Neural progenitor cell (in vitro differentiated cells): ENCODE measurements around the gene ZNF423. TPM values are rescaled to one million over a fixed set of nuclear protein-coding genes. Genes with fewer than 3 reads are reported as not detected.

ENCODE experiments used
- DNase-seq: peaks from one replicate; pipeline ENCODE4 v3.0.0-alpha.2; 2016; ENCODE audit warnings: low spot score
- H2AFZ ChIP-seq: fragments of 200-600 bp; sonication (generic); replicated peaks from 2 replicates; pipeline ENCODE4 v1.6.1; 2016; ENCODE audit warnings: antibody characterized with exemption
- H3F3A ChIP-seq: fragments of 200-600 bp; sonication (generic); 2 replicates; pipeline ENCODE4 v1.6.1; 2016; ENCODE audit warnings: antibody characterized with exemption, low read depth
- H3K27ac ChIP-seq: fragments of 200-600 bp; sonication (generic); 2 replicates; pipeline ENCODE4 v1.5.1; 2016; ENCODE audit warnings: mild to moderate bottlenecking
- H3K27me3 ChIP-seq: fragments of 200-600 bp; sonication (generic); 2 replicates; pipeline ENCODE4 v1.6.1; 2016; ENCODE audit warnings: mild to moderate bottlenecking, moderate library complexity
- H3K36me3 ChIP-seq: fragments of 200-600 bp; sonication (generic); 2 replicates; pipeline ENCODE4 v1.5.1; 2016
- H3K4me1 ChIP-seq: fragments of 200-600 bp; sonication (generic); 2 replicates; pipeline ENCODE4 v1.6.1; 2016; ENCODE audit warnings: mixed run types
- H3K4me2 ChIP-seq: fragments of 200-600 bp; sonication (generic); 2 replicates; pipeline ENCODE4 v1.6.1; 2016
- H3K4me3 ChIP-seq: fragments of 200-600 bp; sonication (generic); 2 replicates; pipeline ENCODE4 v1.5.1; 2016
- H3K79me2 ChIP-seq: fragments of 200-600 bp; sonication (generic); 2 replicates; pipeline ENCODE4 v1.6.1; 2016; ENCODE audit warnings: low read depth
- H3K9ac ChIP-seq: fragments of 200-600 bp; sonication (generic); 2 replicates; pipeline ENCODE4 v1.6.1; 2016
- H3K9me3 ChIP-seq: fragments of 200-600 bp; sonication (generic); 2 replicates; pipeline ENCODE4 v1.5.1; 2016; ENCODE audit warnings: low read depth
- H4K20me1 ChIP-seq: fragments of 200-600 bp; sonication (generic); 2 replicates; pipeline ENCODE4 v1.6.1; 2016; ENCODE audit warnings: low read depth
- H3K27ac Mint-ChIP-seq: 3 replicates; pipeline ENCODE4 v1.8.0; 2021; ENCODE audit warnings: mixed read lengths
- H3K27me3 Mint-ChIP-seq: 2 replicates; pipeline ENCODE4 v1.8.0; 2022; ENCODE audit warnings: low read depth, mild to moderate bottlenecking, inconsistent platforms, moderate library complexity, mixed read lengths; ENCODE audit not compliant: insufficient read depth
- H3K36me3 Mint-ChIP-seq: 3 replicates; pipeline ENCODE4 v1.8.0; 2021; ENCODE audit warnings: mixed read lengths
- H3K4me1 Mint-ChIP-seq: 3 replicates; pipeline ENCODE4 v1.8.0; 2021; ENCODE audit warnings: mixed read lengths
- H3K4me3 Mint-ChIP-seq: 3 replicates; pipeline ENCODE4 v1.8.0; 2021; ENCODE audit warnings: mild to moderate bottlenecking, moderate library complexity, mixed read lengths
- H3K9me3 Mint-ChIP-seq: 3 replicates; pipeline ENCODE4 v1.8.0; 2020; ENCODE audit warnings: mixed read lengths
- EZH2 ChIP-seq: fragments of 200-600 bp; sonication (generic); IDR thresholded peaks from 2 replicates; pipeline ENCODE4 v1.6.1; 2017; ENCODE audit warnings: antibody characterized with exemption, mild to moderate bottlenecking, moderate library complexity
- EZH2phosphoT487 ChIP-seq: fragments of 200-600 bp; sonication (generic); IDR thresholded peaks from 2 replicates; pipeline ENCODE4 v1.6.1; 2017; ENCODE audit warnings: antibody characterized with exemption
- total RNA-seq: library from RNA; depleted of rRNA; stranded (reverse); fragments of >200 nt; gene quantifications from 2 replicates; pipeline ENCODE4 v1.2.3, GENCODE V29; 2015; ENCODE audit warnings: low replicate concordance
- TF ChIP-seq, protein P1 (sequence below): fragments of 200-600 bp; sonication (generic); IDR thresholded peaks from 2 replicates; pipeline ENCODE4 v1.5.1; 2017; ENCODE audit warnings: antibody characterized with exemption, mild to moderate bottlenecking

Gene ZNF423
- total RNA-seq, 1 donor from 2014 or later = 21.9 TPM

DNA sequence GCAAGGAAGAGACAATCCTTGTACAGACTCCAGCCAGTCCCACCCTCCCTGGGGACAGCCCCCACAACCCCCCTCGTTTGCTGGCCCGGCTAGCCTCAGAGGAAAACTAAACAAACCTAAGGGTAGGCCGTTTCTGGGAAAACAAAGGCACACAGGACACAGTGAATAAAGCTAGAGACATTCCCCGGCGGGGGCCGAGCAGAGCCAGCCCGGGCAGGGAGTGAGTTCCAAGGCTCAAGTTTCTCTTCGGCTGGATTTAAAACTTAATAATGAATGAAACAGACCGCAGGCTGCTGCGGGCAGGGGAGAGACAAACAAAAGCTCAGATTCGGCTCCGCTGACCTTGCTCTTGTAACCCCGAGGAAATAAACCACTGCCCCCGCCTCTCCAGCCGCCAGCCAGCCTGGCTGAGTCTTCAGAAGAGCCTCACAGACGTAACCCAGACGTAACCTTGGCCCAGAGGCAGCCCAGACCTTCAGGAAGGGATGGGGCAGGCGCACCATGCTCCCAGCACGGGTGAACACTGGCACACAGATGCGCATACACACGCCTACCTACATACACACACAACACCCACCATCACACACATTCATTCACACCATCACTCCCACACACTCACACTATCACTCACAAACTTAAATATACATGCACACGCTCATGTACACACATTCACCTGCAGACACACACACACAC is 216.0 kb downstream of the ZNF423 start:
- Histone ChIP-seq H2AFZ (no peak overlapping the region), H3K4me3 (peak overlapping the region; percentile 4), H3K27ac (no peak overlapping the region), H3F3A (peaks cover 21% of the 10 kb centered on the region), H3K27me3 (no peaks in the 10 kb centered on the region), H3K4me1 (peaks cover 29% of the 10 kb centered on the region), H3K4me2 (peak overlapping the region; percentile 63), H3K9me3 (no peaks in the 10 kb centered on the region), H3K9ac (no peak overlapping the region), H3K79me2 (peaks cover 24% of the 10 kb centered on the region), H4K20me1 (peaks cover 91% of the 10 kb centered on the region), H3K36me3 (no peaks in the 10 kb centered on the region)
- Mint-ChIP-seq H3K4me3 (peak overlapping the region; percentile 42), H3K27ac (peak overlapping the region; percentile 44), H3K27me3 (peaks cover 8% of the 10 kb centered on the region), H3K9me3 (no peaks in the 10 kb centered on the region), H3K4me1 (peaks cover 72% of the 10 kb centered on the region), H3K36me3 (peaks cover 24% of the 10 kb centered on the region)
- DNase-seq = peak; percentile 88
- TF ChIP-seq EZH2 (no peak), EZH2phosphoT487 (no peak)
- TF ChIP-seq, protein P1, sequence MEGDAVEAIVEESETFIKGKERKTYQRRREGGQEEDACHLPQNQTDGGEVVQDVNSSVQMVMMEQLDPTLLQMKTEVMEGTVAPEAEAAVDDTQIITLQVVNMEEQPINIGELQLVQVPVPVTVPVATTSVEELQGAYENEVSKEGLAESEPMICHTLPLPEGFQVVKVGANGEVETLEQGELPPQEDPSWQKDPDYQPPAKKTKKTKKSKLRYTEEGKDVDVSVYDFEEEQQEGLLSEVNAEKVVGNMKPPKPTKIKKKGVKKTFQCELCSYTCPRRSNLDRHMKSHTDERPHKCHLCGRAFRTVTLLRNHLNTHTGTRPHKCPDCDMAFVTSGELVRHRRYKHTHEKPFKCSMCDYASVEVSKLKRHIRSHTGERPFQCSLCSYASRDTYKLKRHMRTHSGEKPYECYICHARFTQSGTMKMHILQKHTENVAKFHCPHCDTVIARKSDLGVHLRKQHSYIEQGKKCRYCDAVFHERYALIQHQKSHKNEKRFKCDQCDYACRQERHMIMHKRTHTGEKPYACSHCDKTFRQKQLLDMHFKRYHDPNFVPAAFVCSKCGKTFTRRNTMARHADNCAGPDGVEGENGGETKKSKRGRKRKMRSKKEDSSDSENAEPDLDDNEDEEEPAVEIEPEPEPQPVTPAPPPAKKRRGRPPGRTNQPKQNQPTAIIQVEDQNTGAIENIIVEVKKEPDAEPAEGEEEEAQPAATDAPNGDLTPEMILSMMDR = no peak

GRCh38 chr16:49638673-49639610 is 217.0 kb downstream of the ZNF423 start:
- Histone ChIP-seq H3K4me2 (peak overlapping the region; percentile 63), H3F3A (peaks cover 21% of the 10 kb centered on the region), H3K9me3 (no peaks in the 10 kb centered on the region), H3K79me2 (peaks cover 22% of the 10 kb centered on the region), H4K20me1 (peaks cover 95% of the 10 kb centered on the region), H3K9ac (no peak overlapping the region), H2AFZ (no peak overlapping the region), H3K27ac (no peak overlapping the region), H3K27me3 (no peaks in the 10 kb centered on the region), H3K4me1 (peaks cover 29% of the 10 kb centered on the region), H3K4me3 (no peak overlapping the region), H3K36me3 (no peaks in the 10 kb centered on the region)
- Mint-ChIP-seq H3K27me3 (peaks cover 8% of the 10 kb centered on the region), H3K27ac (peak overlapping the region; percentile 44), H3K4me1 (peaks cover 68% of the 10 kb centered on the region), H3K9me3 (no peaks in the 10 kb centered on the region), H3K36me3 (peaks cover 29% of the 10 kb centered on the region), H3K4me3 (peak overlapping the region; percentile 42)
- no peak for DNase-seq
- TF ChIP-seq EZH2 (no peak), EZH2phosphoT487 (no peak)
- TF ChIP-seq, protein P1 = no peak

DNA sequence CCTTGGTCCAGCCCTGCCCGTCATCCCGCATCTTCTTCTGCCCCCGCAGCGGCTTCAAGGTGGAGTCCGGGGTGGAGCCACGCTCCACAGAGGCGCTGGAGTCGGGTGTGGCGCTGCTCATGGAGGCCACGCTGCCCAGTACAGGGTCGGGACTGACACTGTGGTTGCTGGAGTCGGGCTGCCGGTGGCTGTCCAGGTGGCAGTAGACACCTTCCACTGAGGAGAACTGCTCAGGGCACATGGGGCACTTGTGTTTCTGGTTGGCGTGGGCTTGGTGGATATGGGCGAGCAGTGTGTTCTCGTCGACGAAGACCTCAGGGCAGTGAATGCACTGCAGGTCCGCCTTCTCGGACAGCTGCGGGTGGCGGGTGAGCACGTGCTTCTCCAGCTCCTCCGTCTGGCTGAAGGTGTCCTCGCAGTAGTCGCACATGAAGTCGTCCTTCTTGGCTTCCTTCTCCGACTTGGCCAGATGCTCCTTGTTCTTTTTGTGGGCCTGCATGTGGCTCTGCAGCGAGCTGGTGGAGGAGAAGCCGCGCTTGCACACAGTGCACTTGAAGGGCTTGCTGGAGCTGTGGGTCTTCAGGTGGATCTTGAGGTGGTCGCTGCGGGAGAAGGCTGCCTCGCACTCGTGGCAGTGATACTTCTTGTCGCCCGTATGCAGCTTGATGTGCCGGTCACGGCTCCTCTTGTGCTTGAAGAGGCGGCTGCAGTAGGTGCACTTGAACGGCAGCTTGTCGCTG is 217.8 kb downstream of the ZNF423 start:
- Mint-ChIP-seq H3K36me3 (peaks cover 29% of the 10 kb centered on the region), H3K27ac (no peak overlapping the region), H3K27me3 (peaks cover 8% of the 10 kb centered on the region), H3K9me3 (no peaks in the 10 kb centered on the region), H3K4me1 (peaks cover 68% of the 10 kb centered on the region), H3K4me3 (no peak overlapping the region)
- DNase-seq = no peak
- H3K36me3 ChIP-seq = no peaks in the 10 kb centered on the region
- no peak overlapping the region for H2AFZ ChIP-seq
- no peak overlapping the region for H3K27ac ChIP-seq
- peaks cover 16% of the 10 kb centered on the region for H3K79me2 ChIP-seq
- H3F3A ChIP-seq = peaks cover 21% of the 10 kb centered on the region
- no peaks in the 10 kb centered on the region for H3K9me3 ChIP-seq
- peaks cover 29% of the 10 kb centered on the region for H3K4me1 ChIP-seq
- no peak overlapping the region for H3K9ac ChIP-seq
- H3K4me3 ChIP-seq = no peak overlapping the region
- H4K20me1 ChIP-seq = peaks cover 94% of the 10 kb centered on the region
- no peaks in the 10 kb centered on the region for H3K27me3 ChIP-seq
- no peak for TF ChIP-seq EZH2
- TF ChIP-seq, protein P1 = no peak
- TF ChIP-seq EZH2phosphoT487 = no peak
- no peak overlapping the region for H3K4me2 ChIP-seq
